GM12874 (cell line): ENCODE results near the gene OTULINL.

Experiments
- TF ChIP-seq, protein P1 (sequence below): IDR thresholded peaks from 2 replicates; pipeline ENCODE4 v1.5.1; 2011; ENCODE audit warnings: low read depth, mild to moderate bottlenecking, control low read depth, low read length, moderate library complexity; ENCODE audit not compliant: insufficient read depth

OTULINL gene

GRCh38 chr5:14581106-14581890 is at the start of gene OTULINL:
Gene OTULINL, plus strand, starts transcription at chr5:14581792. Its CDS starts 103 bp downstream, at chr5:14581895.
- TF ChIP-seq, protein P1, sequence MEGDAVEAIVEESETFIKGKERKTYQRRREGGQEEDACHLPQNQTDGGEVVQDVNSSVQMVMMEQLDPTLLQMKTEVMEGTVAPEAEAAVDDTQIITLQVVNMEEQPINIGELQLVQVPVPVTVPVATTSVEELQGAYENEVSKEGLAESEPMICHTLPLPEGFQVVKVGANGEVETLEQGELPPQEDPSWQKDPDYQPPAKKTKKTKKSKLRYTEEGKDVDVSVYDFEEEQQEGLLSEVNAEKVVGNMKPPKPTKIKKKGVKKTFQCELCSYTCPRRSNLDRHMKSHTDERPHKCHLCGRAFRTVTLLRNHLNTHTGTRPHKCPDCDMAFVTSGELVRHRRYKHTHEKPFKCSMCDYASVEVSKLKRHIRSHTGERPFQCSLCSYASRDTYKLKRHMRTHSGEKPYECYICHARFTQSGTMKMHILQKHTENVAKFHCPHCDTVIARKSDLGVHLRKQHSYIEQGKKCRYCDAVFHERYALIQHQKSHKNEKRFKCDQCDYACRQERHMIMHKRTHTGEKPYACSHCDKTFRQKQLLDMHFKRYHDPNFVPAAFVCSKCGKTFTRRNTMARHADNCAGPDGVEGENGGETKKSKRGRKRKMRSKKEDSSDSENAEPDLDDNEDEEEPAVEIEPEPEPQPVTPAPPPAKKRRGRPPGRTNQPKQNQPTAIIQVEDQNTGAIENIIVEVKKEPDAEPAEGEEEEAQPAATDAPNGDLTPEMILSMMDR, result no peak

- TF ChIP-seq, protein P1, result no peak
These were observed 49.4 kb upstream of the OTULINL start for GRCh38 chr5:14532180-14532579.

- TF ChIP-seq, protein P1, result no peak
These were observed 46.8 kb upstream of the OTULINL start for GRCh38 chr5:14534773-14535172.

DNA sequence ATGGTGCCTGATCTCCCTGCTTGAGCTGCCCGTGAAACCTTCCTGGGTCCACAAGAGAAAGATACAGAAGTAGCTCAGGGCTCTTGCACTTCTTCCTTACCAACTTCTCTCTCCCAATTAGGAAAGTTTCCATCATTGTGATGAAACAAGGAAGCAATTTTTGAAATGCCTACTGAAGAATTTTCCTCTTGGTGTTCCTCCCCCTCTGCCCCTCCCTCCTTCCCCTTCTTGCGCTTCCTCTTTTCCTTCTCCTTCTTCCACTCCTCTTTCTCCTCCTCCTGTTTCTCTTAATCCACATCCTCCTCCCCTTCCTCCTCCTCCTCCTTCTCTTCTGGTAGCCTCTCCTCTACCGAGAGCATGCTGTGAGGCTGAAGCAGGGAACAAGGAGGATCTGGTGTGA is 36.3 kb upstream of the OTULINL start:
- TF ChIP-seq, protein P1, result no peak

- TF ChIP-seq, protein P1, result no peak
These were observed 35.7 kb upstream of the OTULINL start for GRCh38 chr5:14545862-14546261.

- TF ChIP-seq, protein P1, result no peak
These were observed 33.9 kb upstream of the OTULINL start for GRCh38 chr5:14547666-14548065.

GRCh38 chr5:14551211-14551610 is 30.4 kb upstream of the OTULINL start:
- TF ChIP-seq, protein P1, result no peak
